ENCODE data around the gene C1QTNF1. TPM values are rescaled to one million over a fixed set of nuclear protein-coding genes. Genes with fewer than 3 reads are reported as not detected.
A peak's percentile ranks its signal among the peaks of the same experiment; 100 is the strongest.

Gene C1QTNF1
- total and polyA plus RNA-seq, 9 of the 15 experiments (the other 6 are each of a cell fraction or from before 2014, with no cell fraction given), result 0.09 TPM; not detected in 8

- no peak for TF ChIP-seq CHAMP1 (IDR thresholded peaks at IDR 0.05)
- no peak for TF ChIP-seq DPF2 (IDR thresholded peaks at IDR 0.05)
- TF ChIP-seq ZKSCAN8 (CRISPR knock-in tag; IDR thresholded peaks at IDR 0.05), result no peak
- TF ChIP-seq KDM4B (IDR thresholded peaks at IDR 0.05; ENCODE audit: borderline replicate concordance in 2 of 2, low read depth in 1 of 2), result no peak
- peak in 1 of 2 experiments; percentile 29; a peak in 1 of 4 replicates for TF ChIP-seq RCOR1 (IDR thresholded peaks at IDR 0.05; ENCODE audit: borderline replicate concordance in 1 of 2, low read depth in 2 of 2, low read length in 2 of 2)
- TF ChIP-seq ZNF23 (CRISPR knock-in tag; IDR thresholded peaks at IDR 0.05), result no peak
- no peak for TF ChIP-seq DNMT1 (IDR thresholded peaks at IDR 0.05)
- no peak for TF ChIP-seq PYGO2 (tag; IDR thresholded peaks at IDR 0.05)
- 0 out of 2 replicates have a peak, but pooled peaks have one; percentile 66 for TF ChIP-seq THRAP3 (IDR thresholded peaks at IDR 0.05; ENCODE audit: borderline replicate concordance)
- TF ChIP-seq ETS2 (tag; IDR thresholded peaks at IDR 0.05; ENCODE audit: borderline replicate concordance, poor library complexity, severe bottlenecking), result no peak
- TF ChIP-seq ZNF239 (CRISPR knock-in tag; IDR thresholded peaks at IDR 0.05), result no peak
- no peak for TF ChIP-seq PHF8 (IDR thresholded peaks at IDR 0.05; ENCODE audit: borderline replicate concordance, low read length)
- TF ChIP-seq, protein P1, sequence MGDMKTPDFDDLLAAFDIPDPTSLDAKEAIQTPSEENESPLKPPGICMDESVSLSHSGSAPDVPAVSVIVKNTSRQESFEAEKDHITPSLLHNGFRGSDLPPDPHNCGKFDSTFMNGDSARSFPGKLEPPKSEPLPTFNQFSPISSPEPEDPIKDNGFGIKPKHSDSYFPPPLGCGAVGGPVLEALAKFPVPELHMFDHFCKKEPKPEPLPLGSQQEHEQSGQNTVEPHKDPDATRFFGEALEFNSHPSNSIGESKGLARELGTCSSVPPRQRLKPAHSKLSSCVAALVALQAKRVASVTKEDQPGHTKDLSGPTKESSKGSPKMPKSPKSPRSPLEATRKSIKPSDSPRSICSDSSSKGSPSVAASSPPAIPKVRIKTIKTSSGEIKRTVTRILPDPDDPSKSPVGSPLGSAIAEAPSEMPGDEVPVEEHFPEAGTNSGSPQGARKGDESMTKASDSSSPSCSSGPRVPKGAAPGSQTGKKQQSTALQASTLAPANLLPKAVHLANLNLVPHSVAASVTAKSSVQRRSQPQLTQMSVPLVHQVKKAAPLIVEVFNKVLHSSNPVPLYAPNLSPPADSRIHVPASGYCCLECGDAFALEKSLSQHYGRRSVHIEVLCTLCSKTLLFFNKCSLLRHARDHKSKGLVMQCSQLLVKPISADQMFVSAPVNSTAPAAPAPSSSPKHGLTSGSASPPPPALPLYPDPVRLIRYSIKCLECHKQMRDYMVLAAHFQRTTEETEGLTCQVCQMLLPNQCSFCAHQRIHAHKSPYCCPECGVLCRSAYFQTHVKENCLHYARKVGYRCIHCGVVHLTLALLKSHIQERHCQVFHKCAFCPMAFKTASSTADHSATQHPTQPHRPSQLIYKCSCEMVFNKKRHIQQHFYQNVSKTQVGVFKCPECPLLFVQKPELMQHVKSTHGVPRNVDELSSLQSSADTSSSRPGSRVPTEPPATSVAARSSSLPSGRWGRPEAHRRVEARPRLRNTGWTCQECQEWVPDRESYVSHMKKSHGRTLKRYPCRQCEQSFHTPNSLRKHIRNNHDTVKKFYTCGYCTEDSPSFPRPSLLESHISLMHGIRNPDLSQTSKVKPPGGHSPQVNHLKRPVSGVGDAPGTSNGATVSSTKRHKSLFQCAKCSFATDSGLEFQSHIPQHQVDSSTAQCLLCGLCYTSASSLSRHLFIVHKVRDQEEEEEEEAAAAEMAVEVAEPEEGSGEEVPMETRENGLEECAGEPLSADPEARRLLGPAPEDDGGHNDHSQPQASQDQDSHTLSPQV (IDR thresholded peaks at IDR 0.05), result no peak; the same call in 1 of the 2 replicates
- TF ChIP-seq PHB (CRISPR knock-in tag; IDR thresholded peaks at IDR 0.05), result no peak
- no peak for TF ChIP-seq HNRNPH1 (optimal IDR thresholded peaks at IDR 0.05; ENCODE audit: low read depth, low read length)
- TF ChIP-seq EP300 (IDR thresholded peaks at IDR 0.05; ENCODE audit: low read length), result no peak; the same call in 1 of the 2 replicates
- no peak for TF ChIP-seq XRCC3 (IDR thresholded peaks at IDR 0.05)
- TF ChIP-seq KLF13 (tag; IDR thresholded peaks at IDR 0.05; ENCODE audit: borderline replicate concordance, low read depth), result no peak
- no peak for TF ChIP-seq CBFA2T2 (conservative IDR thresholded peaks at IDR 0.05)
- TF ChIP-seq PTBP1 (IDR thresholded peaks at IDR 0.05; ENCODE audit: low read depth, low read length), result no peak
- no peak for TF ChIP-seq MCM2 (IDR thresholded peaks at IDR 0.05; ENCODE audit: low read depth)
Observed at GRCh38 chr17:78986048-78986648, 37.8 kb upstream of the C1QTNF1 start (continued).

All from K562 (cell line).